ENCODE measurements around the gene PDCD1LG2. TPM values are rescaled to one million over a fixed set of nuclear protein-coding genes. Genes with fewer than 3 reads are reported as not detected.

The PDCD1LG2 gene
- total and polyA plus RNA-seq, 2 experiments from 2014 or later = not detected

DNA sequence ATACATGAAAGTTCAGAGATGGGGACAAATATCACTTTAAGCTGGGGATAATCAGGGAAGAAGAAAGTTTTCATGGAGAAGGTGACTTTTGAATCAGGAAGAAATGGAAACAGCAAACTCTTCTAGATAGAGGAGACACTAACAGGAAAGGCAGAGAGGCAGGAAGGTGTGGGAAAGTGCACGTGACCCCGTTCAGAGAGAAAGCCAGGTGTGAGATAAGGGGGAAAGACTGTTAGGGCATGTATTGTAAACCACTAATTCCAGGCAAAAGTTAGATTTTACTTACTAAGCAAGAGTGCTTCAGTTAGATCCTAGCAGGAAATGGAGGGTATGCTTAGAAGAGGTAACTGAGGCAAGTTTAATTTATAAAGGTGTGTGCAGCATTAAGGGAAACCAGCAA, 58.5 kb downstream of the PDCD1LG2 start:
- Mint-ChIP-seq H3K27ac (no peak overlapping the region), H3K9me3 (no peaks in the 10 kb centered on the region), H3K36me3 (ENCODE audit: low read depth) (no peaks in the 10 kb centered on the region), H3K4me3 (no peak overlapping the region), H3K4me1 (peaks cover 9% of the 10 kb centered on the region; the same call in 2 of the 3 replicates), H3K27me3 (ENCODE audit: insufficient read depth, low read depth, poor library complexity) (no peaks in the 10 kb centered on the region)
- no peak for DNase-seq (ENCODE audit: low spot score)
- Histone ChIP-seq H3K27ac (ENCODE audit: low read depth) (no peak overlapping the region), H4K20me1 (replicated peaks; ENCODE audit: insufficient read depth) (no peaks in the 10 kb centered on the region), H3K79me2 (replicated peaks; ENCODE audit: insufficient read depth) (no peaks in the 10 kb centered on the region), H3K27me3 (ENCODE audit: insufficient read depth) (no peaks in the 10 kb centered on the region), H3K4me1 (ENCODE audit: insufficient read depth) (peaks cover 10% of the 10 kb centered on the region; the same call in 1 of the 2 replicates), H2AFZ (no peak overlapping the region), H3F3A (replicated peaks; ENCODE audit: low read depth) (no peaks in the 10 kb centered on the region), H3K4me2 (no peak overlapping the region), H3K9me2 (ENCODE audit: insufficient read depth) (no peaks in the 10 kb centered on the region), H3K4me3 (no peak overlapping the region), H3K36me3 (ENCODE audit: insufficient read depth) (no peaks in the 10 kb centered on the region)
- ATAC-seq = no peak
- TF ChIP-seq, protein P1, sequence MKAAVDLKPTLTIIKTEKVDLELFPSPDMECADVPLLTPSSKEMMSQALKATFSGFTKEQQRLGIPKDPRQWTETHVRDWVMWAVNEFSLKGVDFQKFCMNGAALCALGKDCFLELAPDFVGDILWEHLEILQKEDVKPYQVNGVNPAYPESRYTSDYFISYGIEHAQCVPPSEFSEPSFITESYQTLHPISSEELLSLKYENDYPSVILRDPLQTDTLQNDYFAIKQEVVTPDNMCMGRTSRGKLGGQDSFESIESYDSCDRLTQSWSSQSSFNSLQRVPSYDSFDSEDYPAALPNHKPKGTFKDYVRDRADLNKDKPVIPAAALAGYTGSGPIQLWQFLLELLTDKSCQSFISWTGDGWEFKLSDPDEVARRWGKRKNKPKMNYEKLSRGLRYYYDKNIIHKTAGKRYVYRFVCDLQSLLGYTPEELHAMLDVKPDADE (IDR thresholded peaks at IDR 0.05) = no peak
- TF ChIP-seq, protein P2, sequence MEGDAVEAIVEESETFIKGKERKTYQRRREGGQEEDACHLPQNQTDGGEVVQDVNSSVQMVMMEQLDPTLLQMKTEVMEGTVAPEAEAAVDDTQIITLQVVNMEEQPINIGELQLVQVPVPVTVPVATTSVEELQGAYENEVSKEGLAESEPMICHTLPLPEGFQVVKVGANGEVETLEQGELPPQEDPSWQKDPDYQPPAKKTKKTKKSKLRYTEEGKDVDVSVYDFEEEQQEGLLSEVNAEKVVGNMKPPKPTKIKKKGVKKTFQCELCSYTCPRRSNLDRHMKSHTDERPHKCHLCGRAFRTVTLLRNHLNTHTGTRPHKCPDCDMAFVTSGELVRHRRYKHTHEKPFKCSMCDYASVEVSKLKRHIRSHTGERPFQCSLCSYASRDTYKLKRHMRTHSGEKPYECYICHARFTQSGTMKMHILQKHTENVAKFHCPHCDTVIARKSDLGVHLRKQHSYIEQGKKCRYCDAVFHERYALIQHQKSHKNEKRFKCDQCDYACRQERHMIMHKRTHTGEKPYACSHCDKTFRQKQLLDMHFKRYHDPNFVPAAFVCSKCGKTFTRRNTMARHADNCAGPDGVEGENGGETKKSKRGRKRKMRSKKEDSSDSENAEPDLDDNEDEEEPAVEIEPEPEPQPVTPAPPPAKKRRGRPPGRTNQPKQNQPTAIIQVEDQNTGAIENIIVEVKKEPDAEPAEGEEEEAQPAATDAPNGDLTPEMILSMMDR (conservative IDR thresholded peaks at IDR 0.05; ENCODE audit: low read depth in 2 of 2) = no peak
- no peak for TF ChIP-seq EZH2phosphoT487 (IDR thresholded peaks at IDR 0.05; ENCODE audit: unreplicated experiment)

DNA sequence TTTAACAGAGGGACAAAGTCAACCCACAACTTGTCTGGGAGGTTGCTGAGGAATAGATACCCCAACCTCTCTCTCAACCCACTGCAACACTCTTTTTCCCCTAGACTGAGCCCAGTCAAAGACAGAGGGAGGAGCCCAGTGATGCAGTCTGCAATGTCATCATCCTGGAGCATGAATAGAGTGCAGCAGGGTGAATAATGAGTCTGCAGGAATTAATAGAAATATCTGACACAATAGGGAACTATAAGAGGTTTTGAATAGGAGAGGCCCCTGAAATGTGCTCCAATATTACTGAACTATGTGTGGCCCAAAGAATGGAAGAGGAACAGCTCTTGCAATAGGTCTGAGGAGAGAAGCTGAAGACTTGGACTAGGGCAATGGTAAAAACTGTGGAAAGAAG, 59.1 kb downstream of the PDCD1LG2 start:
- Mint-ChIP-seq H3K9me3 (no peaks in the 10 kb centered on the region), H3K4me3 (no peak overlapping the region), H3K4me1 (peaks cover 9% of the 10 kb centered on the region; the same call in 2 of the 3 replicates), H3K27ac (no peak overlapping the region; the same call in 1 of the 2 replicates), H3K36me3 (ENCODE audit: low read depth) (no peaks in the 10 kb centered on the region), H3K27me3 (ENCODE audit: insufficient read depth, low read depth, poor library complexity) (no peaks in the 10 kb centered on the region)
- no peak overlapping the region for H3K4me3 ChIP-seq
- H2AFZ ChIP-seq = no peak overlapping the region
- ATAC-seq (no peak), DNase-seq (ENCODE audit: low spot score) (no peak)
- H3K27me3 ChIP-seq (ENCODE audit: insufficient read depth) = no peaks in the 10 kb centered on the region
- H3K36me3 ChIP-seq (ENCODE audit: insufficient read depth) = no peaks in the 10 kb centered on the region
- H3K9me2 ChIP-seq (ENCODE audit: insufficient read depth) = no peaks in the 10 kb centered on the region
- H3K79me2 ChIP-seq (replicated peaks; ENCODE audit: insufficient read depth) = no peaks in the 10 kb centered on the region
- H3K4me2 ChIP-seq = no peak overlapping the region
- H3K4me1 ChIP-seq (ENCODE audit: insufficient read depth) = peaks cover 10% of the 10 kb centered on the region; the same call in 1 of the 2 replicates
- no peaks in the 10 kb centered on the region for H4K20me1 ChIP-seq (replicated peaks; ENCODE audit: insufficient read depth)
- H3K27ac ChIP-seq (ENCODE audit: low read depth) = no peak overlapping the region
- H3F3A ChIP-seq (replicated peaks; ENCODE audit: low read depth) = no peaks in the 10 kb centered on the region
- TF ChIP-seq POLR2AphosphoS5 (IDR thresholded peaks at IDR 0.05; ENCODE audit: low read depth) (no peak), ZNF331 (CRISPR knock-in tag; IDR thresholded peaks at IDR 0.05; ENCODE audit: low read depth) (no peak), JUNB (IDR thresholded peaks at IDR 0.05; ENCODE audit: unreplicated experiment) (no peak), CREB1 (CRISPR knock-in tag; IDR thresholded peaks at IDR 0.05; ENCODE audit: low read depth) (no peak), EZH2phosphoT487 (IDR thresholded peaks at IDR 0.05; ENCODE audit: unreplicated experiment) (no peak), ZNF114 (CRISPR knock-in tag; IDR thresholded peaks at IDR 0.05) (no peak), EZH2 (IDR thresholded peaks at IDR 0.05; ENCODE audit: low read depth, unreplicated experiment) (no peak), STAT1 (IDR thresholded peaks at IDR 0.05; ENCODE audit: unreplicated experiment) (no peak)
- TF ChIP-seq, protein P3, sequence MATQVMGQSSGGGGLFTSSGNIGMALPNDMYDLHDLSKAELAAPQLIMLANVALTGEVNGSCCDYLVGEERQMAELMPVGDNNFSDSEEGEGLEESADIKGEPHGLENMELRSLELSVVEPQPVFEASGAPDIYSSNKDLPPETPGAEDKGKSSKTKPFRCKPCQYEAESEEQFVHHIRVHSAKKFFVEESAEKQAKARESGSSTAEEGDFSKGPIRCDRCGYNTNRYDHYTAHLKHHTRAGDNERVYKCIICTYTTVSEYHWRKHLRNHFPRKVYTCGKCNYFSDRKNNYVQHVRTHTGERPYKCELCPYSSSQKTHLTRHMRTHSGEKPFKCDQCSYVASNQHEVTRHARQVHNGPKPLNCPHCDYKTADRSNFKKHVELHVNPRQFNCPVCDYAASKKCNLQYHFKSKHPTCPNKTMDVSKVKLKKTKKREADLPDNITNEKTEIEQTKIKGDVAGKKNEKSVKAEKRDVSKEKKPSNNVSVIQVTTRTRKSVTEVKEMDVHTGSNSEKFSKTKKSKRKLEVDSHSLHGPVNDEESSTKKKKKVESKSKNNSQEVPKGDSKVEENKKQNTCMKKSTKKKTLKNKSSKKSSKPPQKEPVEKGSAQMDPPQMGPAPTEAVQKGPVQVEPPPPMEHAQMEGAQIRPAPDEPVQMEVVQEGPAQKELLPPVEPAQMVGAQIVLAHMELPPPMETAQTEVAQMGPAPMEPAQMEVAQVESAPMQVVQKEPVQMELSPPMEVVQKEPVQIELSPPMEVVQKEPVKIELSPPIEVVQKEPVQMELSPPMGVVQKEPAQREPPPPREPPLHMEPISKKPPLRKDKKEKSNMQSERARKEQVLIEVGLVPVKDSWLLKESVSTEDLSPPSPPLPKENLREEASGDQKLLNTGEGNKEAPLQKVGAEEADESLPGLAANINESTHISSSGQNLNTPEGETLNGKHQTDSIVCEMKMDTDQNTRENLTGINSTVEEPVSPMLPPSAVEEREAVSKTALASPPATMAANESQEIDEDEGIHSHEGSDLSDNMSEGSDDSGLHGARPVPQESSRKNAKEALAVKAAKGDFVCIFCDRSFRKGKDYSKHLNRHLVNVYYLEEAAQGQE (IDR thresholded peaks at IDR 0.05; ENCODE audit: unreplicated experiment) = no peak
- TF ChIP-seq, protein P1 (IDR thresholded peaks at IDR 0.05) = no peak

Measured in GM23338 (cell line).